ENCODE measurements around the gene PDE1A.

DNA sequence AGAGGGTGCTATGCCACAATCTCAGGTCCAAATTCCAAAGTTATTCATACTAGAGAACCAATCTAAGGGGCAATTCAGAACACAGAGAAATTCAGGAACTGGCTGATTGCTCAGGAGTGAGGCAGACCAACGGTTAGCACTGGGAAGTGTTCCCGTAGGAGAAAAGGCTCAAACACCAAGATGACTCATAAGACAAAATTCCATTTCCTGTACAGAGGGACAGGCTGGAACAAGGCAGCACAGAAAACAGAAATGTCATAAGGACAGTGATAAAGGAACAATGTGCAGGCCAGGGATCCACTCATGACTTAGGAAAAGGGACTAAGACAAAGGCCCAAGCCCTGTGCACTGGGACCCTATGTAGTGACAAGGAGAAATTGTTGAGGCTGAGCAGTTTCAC, 54.2 kb downstream of the PDE1A start:
- no peak for TF ChIP-seq SUZ12 (IDR thresholded peaks at IDR 0.05; ENCODE audit: extremely low read depth, insufficient read depth, insufficient read length)
- no peak for TF ChIP-seq ZNF274 (IDR thresholded peaks at IDR 0.05; ENCODE audit: low read depth, low read length)
- TF ChIP-seq YY1 (IDR thresholded peaks at IDR 0.05; ENCODE audit: insufficient read depth, insufficient read length) = no peak
